PC-3 (cell line): ENCODE measurements around the gene CYTH1. TPM values are rescaled to one million over a fixed set of nuclear protein-coding genes. Genes with fewer than 3 reads are reported as not detected.

ENCODE experiments used
- ATAC-seq: fragments of 200-7000 bp; cut with Tn5 transposase; 2 replicates; pipeline ENCODE4 v1.9.1; 2020; ENCODE audit warnings: mild to moderate bottlenecking, moderate library complexity
- BruUV-seq: library from RNA; stranded (reverse); fragments of 400-500 nt; replicated peaks from 2 replicates; lab custom pipeline; 2021; lab: Mats Ljungman, UMichigan
- CTCF ChIA-PET: fragments of 300-600 bp; sonication (Branson Sonifier 250); formaldehyde crosslinking; loops from one replicate; lab custom pipeline; 2022; ENCODE audit warnings: antibody characterized with exemption; lab: Charles Lee
- POLR2A ChIA-PET: fragments of 300-600 bp; sonication (Branson Sonifier 250); formaldehyde crosslinking; loops from one replicate; lab custom pipeline; 2022; ENCODE audit warnings: antibody characterized with exemption; ENCODE audit not compliant: unreplicated experiment; lab: Charles Lee
- DNase-seq: peaks from one replicate; pipeline ENCODE4 v3.0.0-alpha.2; 2015
- H2AFZ ChIP-seq: fragments of 300-600 bp; sonication (generic); 2 replicates; pipeline ENCODE4 v1.6.0; 2016; ENCODE audit warnings: antibody characterized with exemption, low read length
- H3F3A ChIP-seq: fragments of 300-600 bp; sonication (generic); one replicate; pipeline ENCODE4 v1.6.0; 2017; ENCODE audit warnings: antibody characterized with exemption, low read length, control low read depth, mild to moderate bottlenecking; ENCODE audit not compliant: unreplicated experiment
- H3K27ac ChIP-seq: fragments of 300-600 bp; sonication (generic); 2 replicates; pipeline ENCODE4 v1.5.1; 2016; ENCODE audit warnings: mild to moderate bottlenecking, low read length
- H3K27me3 ChIP-seq: fragments of 300-600 bp; sonication (generic); 2 replicates; pipeline ENCODE4 v1.6.1; 2016; ENCODE audit warnings: low read length, mixed read lengths
- H3K36me3 ChIP-seq: fragments of 300-600 bp; sonication (generic); 2 replicates; pipeline ENCODE4 v1.6.1; 2016; ENCODE audit warnings: low read depth, mixed run types, low read length, mixed read lengths
- H3K4me1 ChIP-seq: fragments of 300-600 bp; sonication (generic); 2 replicates; pipeline ENCODE4 v1.5.1; 2016; ENCODE audit warnings: low read length; ENCODE audit not compliant: insufficient read depth
- H3K4me2 ChIP-seq: fragments of 300-600 bp; sonication (generic); 2 replicates; pipeline ENCODE4 v1.6.0; 2016; ENCODE audit warnings: low read length
- H3K4me3 ChIP-seq: fragments of 300-600 bp; sonication (generic); 2 replicates; pipeline ENCODE4 v1.5.1; 2016; ENCODE audit warnings: mild to moderate bottlenecking, low read length, mixed read lengths
- H3K79me2 ChIP-seq: fragments of 300-600 bp; sonication (generic); 2 replicates; pipeline ENCODE4 v1.6.1; 2017; ENCODE audit warnings: low read length, mixed read lengths
- H3K9ac ChIP-seq: fragments of 300-600 bp; sonication (generic); 2 replicates; pipeline ENCODE4 v1.6.0; 2016; ENCODE audit warnings: mild to moderate bottlenecking, low read length
- H3K9me2 ChIP-seq: fragments of 300-600 bp; sonication (generic); replicated peaks from 2 replicates; pipeline ENCODE4 v1.6.1; 2016; ENCODE audit warnings: mixed run types, low read length, mixed read lengths
- H3K9me3 ChIP-seq: fragments of 300-600 bp; sonication (generic); 2 replicates; pipeline ENCODE4 v1.6.1; 2016; ENCODE audit warnings: low read length, mixed read lengths
- H4K20me1 ChIP-seq: fragments of 300-600 bp; sonication (generic); 2 replicates; pipeline ENCODE4 v1.6.1; 2016; ENCODE audit warnings: low read length, mixed read lengths
- EZH2 ChIP-seq: fragments of 300-600 bp; sonication (generic); IDR thresholded peaks from one replicate; pipeline ENCODE4 v1.6.1; 2017; ENCODE audit warnings: antibody characterized with exemption, mild to moderate bottlenecking, low read length; ENCODE audit not compliant: unreplicated experiment
- EZH2phosphoT487 ChIP-seq: fragments of 300-600 bp; sonication (generic); IDR thresholded peaks from 2 replicates; pipeline ENCODE4 v1.6.1; 2018; ENCODE audit warnings: mild to moderate bottlenecking, antibody characterized with exemption, low read length, borderline replicate concordance
- intact Hi-C: fragments of 100-400 bp; cut with micrococcal nuclease; formaldehyde crosslinking; loops from 2 replicates; pipeline ENCODE4 v1.9.0; 2023
- total RNA-seq: library from RNA; depleted of rRNA; stranded (reverse); fragments of >200 nt; gene quantifications from 2 replicates; pipeline ENCODE4 v1.2.3, GENCODE V29; 2014
- TF ChIP-seq, protein P1 (sequence below): fragments of 300-600 bp; sonication (generic); conservative IDR thresholded peaks from 2 replicates; pipeline ENCODE4 v1.5.1; 2017; ENCODE audit warnings: antibody characterized with exemption, low read depth, mild to moderate bottlenecking, low read length

CYTH1 gene
- total RNA-seq, 1 experiment from 2014 or later = 29.7 TPM

DNA sequence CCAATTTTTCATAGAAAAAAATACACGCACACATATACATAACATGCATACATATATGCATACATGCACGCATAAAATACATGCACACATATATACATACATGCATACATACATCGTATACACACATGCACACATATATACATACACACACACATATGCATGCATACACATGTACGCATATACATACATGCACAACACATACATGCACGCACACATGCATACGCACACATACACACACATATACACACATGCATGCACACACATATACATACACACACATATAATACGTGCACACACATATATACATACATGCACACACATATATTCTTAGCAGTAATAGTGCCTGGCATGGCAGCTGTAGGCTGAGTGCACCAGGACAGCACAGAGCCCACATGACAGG is 33.6 kb upstream of the CYTH1 start:
- no peak for TF ChIP-seq EZH2
- Histone ChIP-seq H3K4me2 (no peak overlapping the region), H4K20me1 (peaks cover 11% of the 10 kb centered on the region; the same call in 1 of the 2 replicates), H2AFZ (no peak overlapping the region), H3K36me3 (peaks cover 88% of the 10 kb centered on the region), H3K27me3 (no peaks in the 10 kb centered on the region), H3K9ac (no peak overlapping the region), H3K79me2 (no peaks in the 10 kb centered on the region), H3K9me2 (no peaks in the 10 kb centered on the region), H3K27ac (no peak overlapping the region), H3K4me3 (no peak overlapping the region), H3F3A (no peaks in the 10 kb centered on the region), H3K9me3 (no peaks in the 10 kb centered on the region), H3K4me1 (no peaks in the 10 kb centered on the region)
- BruUV-seq = no TSS peak
- ATAC-seq (no peak), DNase-seq (no peak)
- intact Hi-C loops = no loop called here
- POLR2A ChIA-PET = no interaction called here
- CTCF ChIA-PET = no interaction called here

DNA sequence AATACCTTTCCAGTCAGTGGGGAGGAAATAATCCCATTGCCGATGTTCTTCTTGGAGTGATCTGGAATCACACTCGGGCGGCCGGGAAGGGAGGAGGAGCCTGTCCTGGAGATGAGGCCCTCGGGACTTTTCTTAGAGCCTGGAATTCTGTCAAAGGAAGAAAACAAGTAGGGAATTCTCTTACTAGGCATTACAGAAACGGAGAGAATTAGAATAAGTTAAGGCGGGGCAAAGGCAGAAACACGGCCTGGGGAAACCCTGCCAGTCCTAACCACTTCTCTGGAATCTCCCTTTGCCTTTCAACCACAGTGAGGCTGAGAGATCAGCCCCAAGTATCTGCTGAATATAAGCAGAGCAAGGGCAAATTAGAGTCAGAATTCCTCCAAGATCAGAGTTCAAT is 30.8 kb upstream of the CYTH1 start:
- Histone ChIP-seq H3K27ac (no peak overlapping the region), H3K9ac (no peak overlapping the region), H3K79me2 (no peaks in the 10 kb centered on the region), H3F3A (no peaks in the 10 kb centered on the region), H3K4me1 (no peaks in the 10 kb centered on the region), H4K20me1 (no peaks in the 10 kb centered on the region), H2AFZ (no peak overlapping the region), H3K9me3 (no peaks in the 10 kb centered on the region), H3K36me3 (peaks cover 84% of the 10 kb centered on the region), H3K4me3 (no peak overlapping the region), H3K9me2 (no peaks in the 10 kb centered on the region), H3K4me2 (no peak overlapping the region), H3K27me3 (no peaks in the 10 kb centered on the region)
- intact Hi-C loops = no loop called here
- CTCF ChIA-PET = no interaction called here
- ATAC-seq = no peak
- POLR2A ChIA-PET = no interaction called here
- no peak for DNase-seq
- no peak for TF ChIP-seq EZH2
- TF ChIP-seq EZH2phosphoT487 = no peak
- TF ChIP-seq, protein P1, sequence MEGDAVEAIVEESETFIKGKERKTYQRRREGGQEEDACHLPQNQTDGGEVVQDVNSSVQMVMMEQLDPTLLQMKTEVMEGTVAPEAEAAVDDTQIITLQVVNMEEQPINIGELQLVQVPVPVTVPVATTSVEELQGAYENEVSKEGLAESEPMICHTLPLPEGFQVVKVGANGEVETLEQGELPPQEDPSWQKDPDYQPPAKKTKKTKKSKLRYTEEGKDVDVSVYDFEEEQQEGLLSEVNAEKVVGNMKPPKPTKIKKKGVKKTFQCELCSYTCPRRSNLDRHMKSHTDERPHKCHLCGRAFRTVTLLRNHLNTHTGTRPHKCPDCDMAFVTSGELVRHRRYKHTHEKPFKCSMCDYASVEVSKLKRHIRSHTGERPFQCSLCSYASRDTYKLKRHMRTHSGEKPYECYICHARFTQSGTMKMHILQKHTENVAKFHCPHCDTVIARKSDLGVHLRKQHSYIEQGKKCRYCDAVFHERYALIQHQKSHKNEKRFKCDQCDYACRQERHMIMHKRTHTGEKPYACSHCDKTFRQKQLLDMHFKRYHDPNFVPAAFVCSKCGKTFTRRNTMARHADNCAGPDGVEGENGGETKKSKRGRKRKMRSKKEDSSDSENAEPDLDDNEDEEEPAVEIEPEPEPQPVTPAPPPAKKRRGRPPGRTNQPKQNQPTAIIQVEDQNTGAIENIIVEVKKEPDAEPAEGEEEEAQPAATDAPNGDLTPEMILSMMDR = no peak
- BruUV-seq = no TSS peak

DNA sequence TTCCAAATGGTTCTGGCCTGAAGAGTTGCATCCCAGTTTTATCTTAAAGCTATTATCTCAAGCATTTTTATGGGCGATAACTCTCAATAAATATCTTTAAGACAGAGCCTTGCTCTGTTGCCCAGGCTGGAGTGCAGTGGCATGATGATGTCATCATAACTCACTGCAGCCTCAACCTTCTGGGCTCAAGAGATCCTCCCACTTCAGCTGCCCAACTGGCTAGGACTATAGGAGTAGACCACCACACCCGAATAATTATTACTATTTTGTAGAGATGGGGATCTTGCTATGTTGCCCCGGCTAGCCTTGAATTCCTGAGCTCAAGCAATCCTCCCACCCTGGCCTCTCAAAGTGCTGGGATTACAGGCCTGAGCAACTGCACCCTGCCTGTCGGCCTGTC is 26.1 kb upstream of the CYTH1 start:
- BruUV-seq = no TSS peak
- H2AFZ ChIP-seq = no peak overlapping the region
- no peaks in the 10 kb centered on the region for H3F3A ChIP-seq
- peak; percentile 54 for DNase-seq
- H3K4me1 ChIP-seq = no peaks in the 10 kb centered on the region
- H3K9me3 ChIP-seq = no peaks in the 10 kb centered on the region
- POLR2A ChIA-PET = interaction anchor here (0.7 kb wide), 1 partner anchor 71 kb away, joined by 5 read pairs; no protein-coding TSS in a partner anchor
- H3K36me3 ChIP-seq = peaks cover 84% of the 10 kb centered on the region
- H3K9ac ChIP-seq = no peak overlapping the region
- TF ChIP-seq EZH2phosphoT487 (no peak), EZH2 (no peak)
- H3K4me2 ChIP-seq = no peak overlapping the region
- ATAC-seq = peak; percentile 79
- no peaks in the 10 kb centered on the region for H4K20me1 ChIP-seq
- H3K27ac ChIP-seq = no peak overlapping the region
- no peaks in the 10 kb centered on the region for H3K79me2 ChIP-seq
- no peaks in the 10 kb centered on the region for H3K27me3 ChIP-seq
- intact Hi-C loops = no loop called here
- H3K4me3 ChIP-seq = no peak overlapping the region
- no peaks in the 10 kb centered on the region for H3K9me2 ChIP-seq
- CTCF ChIA-PET = interaction anchor here (0.5 kb wide), 1 partner anchor 255 kb away, joined by 5 read pairs; no protein-coding TSS in a partner anchor

DNA sequence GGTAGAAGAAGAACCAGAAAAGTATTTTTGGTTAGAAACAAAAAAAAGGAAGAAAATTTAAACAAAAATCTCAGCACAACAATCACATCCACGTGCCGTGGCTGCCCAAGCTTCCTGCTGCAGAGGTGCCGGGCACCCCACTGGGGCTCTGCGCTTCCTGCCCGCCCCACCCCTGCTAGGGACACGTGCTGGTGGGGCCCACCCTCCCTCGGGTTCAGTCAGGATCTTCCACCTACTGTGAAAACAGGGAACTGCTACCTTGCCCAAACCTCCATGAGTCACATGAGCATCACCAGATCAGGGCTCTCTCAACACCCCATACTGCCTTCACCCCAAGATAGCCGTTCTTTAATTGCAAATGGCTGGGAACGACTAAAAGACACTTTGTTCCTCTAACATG is 24.4 kb upstream of the CYTH1 start:
- no TSS peak for BruUV-seq
- intact Hi-C loops = no loop called here

More for the DNA sequence above, 24.4 kb upstream of the CYTH1 start:
- Histone ChIP-seq H2AFZ (no peak overlapping the region), H3K9me3 (no peaks in the 10 kb centered on the region), H4K20me1 (0 out of 2 replicates have a peak, but pooled peaks cover 3% of the 10 kb centered on the region), H3K27me3 (no peaks in the 10 kb centered on the region), H3K27ac (no peak overlapping the region), H3F3A (no peaks in the 10 kb centered on the region), H3K4me3 (no peak overlapping the region), H3K79me2 (no peaks in the 10 kb centered on the region), H3K4me1 (no peaks in the 10 kb centered on the region), H3K9ac (no peak overlapping the region), H3K9me2 (no peaks in the 10 kb centered on the region), H3K36me3 (peaks cover 83% of the 10 kb centered on the region), H3K4me2 (no peak overlapping the region)
- ChIA-PET POLR2A (no interaction called here), CTCF (no interaction called here)
- no peak for TF ChIP-seq EZH2phosphoT487
- TF ChIP-seq, protein P1 = no peak
- TF ChIP-seq EZH2 = no peak
- peak; percentile 20 for DNase-seq
- ATAC-seq = no peak
